GM18870 (cell line): ENCODE data around the gene HIF1AN.
"Not testable (repeated sequence)": the region's sequence is repeated elsewhere in the genome, so short reads cannot be mapped to it uniquely, and the experiment has no call there.

Source experiments
- ATAC-seq: cut with Tn5 transposase; IDR thresholded peaks from one replicate; pipeline ENCODE4 v1.9.1; 2021; ENCODE audit warnings: moderate library complexity; ENCODE audit not compliant: unreplicated experiment

Gene HIF1AN

GRCh38 chr10:100565206-100565985, 29.7 kb downstream of the HIF1AN start:
- no peak for ATAC-seq

GRCh38 chr10:100566561-100566960, 30.8 kb downstream of the HIF1AN start:
- ATAC-seq = no peak

GRCh38 chr10:100567249-100567648, 31.5 kb downstream of the HIF1AN start:
- ATAC-seq = no peak

GRCh38 chr10:100567826-100568225, 32.1 kb downstream of the HIF1AN start:
- no peak for ATAC-seq

GRCh38 chr10:100568912-100569311, 33.2 kb downstream of the HIF1AN start:
- no peak for ATAC-seq

GRCh38 chr10:100569687-100570481, 34.1 kb downstream of the HIF1AN start:
- ATAC-seq = no peak

GRCh38 chr10:100570506-100570905, 34.8 kb downstream of the HIF1AN start:
- ATAC-seq = no peak

GRCh38 chr10:100571084-100571856, 35.5 kb downstream of the HIF1AN start:
- no peak for ATAC-seq

GRCh38 chr10:100575146-100575545, 39.4 kb downstream of the HIF1AN start:
- not testable (repeated sequence) for ATAC-seq

- no peak for ATAC-seq
Measured at GRCh38 chr10:100575585-100576281, 40.0 kb downstream of the HIF1AN start.

GRCh38 chr10:100576282-100576635, 40.5 kb downstream of the HIF1AN start:
- ATAC-seq = no peak

GRCh38 chr10:100579261-100580090, 43.7 kb downstream of the HIF1AN start:
- ATAC-seq = no peak

- no peak for ATAC-seq
Measured at GRCh38 chr10:100586959-100587358, 51.2 kb downstream of the HIF1AN start.

- ATAC-seq = no peak
Measured at GRCh38 chr10:100598166-100598565, 62.4 kb downstream of the HIF1AN start.

- no peak for ATAC-seq
Measured at GRCh38 chr10:100600218-100600617, 64.5 kb downstream of the HIF1AN start.

- no peak for ATAC-seq
Measured at GRCh38 chr10:100607439-100607838, 71.7 kb downstream of the HIF1AN start.
